K562 (cell line): ENCODE data around the gene CD19. TPM values are rescaled to one million over a fixed set of nuclear protein-coding genes. Genes with fewer than 3 reads are reported as not detected.

Experiments used
- BRF2 ChIP-seq: IDR thresholded peaks from 3 replicates; pipeline ENCODE4 v1.6.1; 2011; ENCODE audit warnings: borderline replicate concordance, mild to moderate bottlenecking; ENCODE audit not compliant: insufficient read length, insufficient read depth
- GATAD2A ChIP-seq: fragments of 450-650 bp; IDR thresholded peaks from 2 replicates; pipeline ENCODE4 v1.6.1; 2017
- RBM22 ChIP-seq: fragments of 200-400 bp; formaldehyde crosslinking; IDR thresholded peaks from 2 replicates; pipeline ENCODE4 v1.6.1; 2018; ENCODE audit warnings: low read length, low read depth; ENCODE audit not compliant: poor library complexity, severe bottlenecking
- SFPQ ChIP-seq: fragments of 200-400 bp; formaldehyde crosslinking; IDR thresholded peaks from 2 replicates; pipeline ENCODE4 v1.6.1; 2017; ENCODE audit warnings: mild to moderate bottlenecking, low read depth, low read length, moderate library complexity
- SMAD2 ChIP-seq: fragments of 150-350 bp; IDR thresholded peaks from 2 replicates; pipeline ENCODE4 v1.6.1; 2014; ENCODE audit warnings: low read depth, mild to moderate bottlenecking, low read length
- ZNF184 ChIP-seq: sonication (generic); formaldehyde crosslinking; IDR thresholded peaks from 2 replicates; pipeline ENCODE4 v1.5.0; 2020; ENCODE audit warnings: missing genetic modification reagents
- ZNF407 ChIP-seq: fragments of 450-650 bp; IDR thresholded peaks from 2 replicates; pipeline ENCODE4 v1.6.1; 2016; ENCODE audit warnings: low read depth
- ZNF41 ChIP-seq: fragments of 250-450 bp; sonication (Bioruptor Pico); conservative IDR thresholded peaks from 2 replicates; pipeline ENCODE4 v1.4.0; 2020; ENCODE audit warnings: mild to moderate bottlenecking
- polyA plus RNA-seq, 8 experiments: library from polyadenylated mRNA; depleted of rRNA in 4 of 8; stranded (reverse) in 5 of 8; unstranded in 3 of 8; fragments of >200 nt; fragmentation: Nextera tagmentation in 2 of 8; fragmentation: Illumina TruSeq in 1 of 8; extraction: Ambion mirVana in 2 of 8; extraction: Trizol in 1 of 8; gene quantifications; 2 replicates each; pipeline versions ENCODE4 v1.2.1 to v1.2.3, GENCODE V29; 2011 to 2014; ENCODE audit warnings: inconsistent platforms in 1 of 8, missing spikeins in 1 of 8
- total RNA-seq, 7 experiments: library from RNA; depleted of rRNA in 6 of 7; stranded (reverse); fragments of >200 nt in 6 of 7; fragmentation: Illumina TruSeq in 2 of 7; extraction: Trizol in 2 of 7; gene quantifications; 2 replicates each; pipeline versions ENCODE4 v1.2.1 to v1.2.3, GENCODE V29; 2011 to 2021; ENCODE audit warnings: low replicate concordance in 1 of 7
- TF ChIP-seq, protein P1 (sequence below): IDR thresholded peaks from 2 replicates; pipeline ENCODE4 v1.6.1; 2016; ENCODE audit warnings: missing genetic modification characterization, missing compliant biosample characterization
- TF ChIP-seq, protein P2 (sequence below), 2 experiments: IDR thresholded peaks; 2 replicates each; pipeline ENCODE4 v1.6.1; 2011; ENCODE audit warnings: borderline replicate concordance in 1 of 2, control low read depth in 1 of 2, low read depth in 1 of 2, low read length in 1 of 2, mild to moderate bottlenecking in 1 of 2, mixed read lengths in 1 of 2, moderate library complexity in 1 of 2; ENCODE audit not compliant: insufficient read depth in 1 of 2, insufficient read length in 1 of 2, poor library complexity in 1 of 2, severe bottlenecking in 1 of 2; ENCODE audit errors: extremely low read depth in 1 of 2

Gene CD19
- total and polyA plus RNA-seq, 9 of the 15 experiments (the other 6 are each of a cell fraction or from before 2014, with no cell fraction given): 0.27 to 3.7 (median 2.0) TPM; not detected in 1

DNA sequence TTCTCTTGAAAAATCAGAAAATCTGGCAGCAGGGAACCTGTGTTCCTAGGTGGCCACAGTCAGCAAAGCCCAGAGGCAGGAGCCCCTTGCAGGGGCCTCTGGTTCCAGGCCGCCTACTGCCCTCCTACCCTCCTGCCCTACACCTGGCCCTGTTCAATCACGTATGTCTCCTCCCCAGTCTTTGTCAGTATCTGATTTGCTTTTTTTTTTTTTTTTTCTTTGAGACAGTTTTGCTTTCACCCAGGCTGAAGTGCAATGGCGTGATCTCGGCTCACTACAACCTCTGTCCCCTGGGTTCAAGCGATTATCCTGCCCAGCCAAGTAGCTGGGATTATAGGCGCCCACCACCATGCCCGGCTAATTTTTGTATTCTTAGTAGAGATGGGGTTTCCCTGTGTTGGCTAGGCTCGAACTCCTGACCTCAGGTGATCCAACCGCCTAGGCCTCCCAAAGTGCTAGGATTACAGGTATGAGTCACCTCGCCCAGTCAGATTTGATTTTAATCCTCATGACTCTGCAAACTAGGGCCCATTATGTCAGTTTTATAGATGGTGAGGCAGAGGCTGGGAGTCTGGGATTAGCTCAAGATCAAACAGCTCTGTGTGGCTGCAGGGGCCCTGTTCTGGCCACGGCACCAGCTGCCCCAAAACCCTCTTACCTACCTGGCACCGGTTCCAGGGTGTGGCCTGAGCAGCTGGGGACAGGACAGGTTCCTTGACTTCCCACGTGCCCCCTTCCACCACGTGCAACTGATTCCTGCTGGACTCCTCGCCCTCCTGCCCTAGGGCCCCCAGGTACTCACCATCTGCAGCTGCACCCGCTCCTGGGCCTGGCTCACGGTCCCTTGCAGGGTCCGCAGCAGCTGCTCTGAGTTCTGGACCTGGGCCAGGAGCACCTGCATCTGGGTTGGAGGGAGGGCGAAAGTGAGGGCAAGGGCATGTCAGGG is 21.4 kb upstream of the CD19 start (continued):
- TF ChIP-seq ZNF407 (no peak), SFPQ (no peak), ZNF41 (no peak), GATAD2A (no peak), RBM22 (no peak), ZNF184 (CRISPR knock-in tag) (no peak), SMAD2 (no peak), BRF2 (no peak)
- TF ChIP-seq, protein P1, sequence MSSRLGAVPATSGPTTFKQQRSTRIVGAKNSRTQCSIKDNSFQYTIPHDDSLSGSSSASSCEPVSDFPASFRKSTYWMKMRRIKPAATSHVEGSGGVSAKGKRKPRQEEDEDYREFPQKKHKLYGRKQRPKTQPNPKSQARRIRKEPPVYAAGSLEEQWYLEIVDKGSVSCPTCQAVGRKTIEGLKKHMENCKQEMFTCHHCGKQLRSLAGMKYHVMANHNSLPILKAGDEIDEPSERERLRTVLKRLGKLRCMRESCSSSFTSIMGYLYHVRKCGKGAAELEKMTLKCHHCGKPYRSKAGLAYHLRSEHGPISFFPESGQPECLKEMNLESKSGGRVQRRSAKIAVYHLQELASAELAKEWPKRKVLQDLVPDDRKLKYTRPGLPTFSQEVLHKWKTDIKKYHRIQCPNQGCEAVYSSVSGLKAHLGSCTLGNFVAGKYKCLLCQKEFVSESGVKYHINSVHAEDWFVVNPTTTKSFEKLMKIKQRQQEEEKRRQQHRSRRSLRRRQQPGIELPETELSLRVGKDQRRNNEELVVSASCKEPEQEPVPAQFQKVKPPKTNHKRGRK (tag): no peak
- TF ChIP-seq, protein P2, sequence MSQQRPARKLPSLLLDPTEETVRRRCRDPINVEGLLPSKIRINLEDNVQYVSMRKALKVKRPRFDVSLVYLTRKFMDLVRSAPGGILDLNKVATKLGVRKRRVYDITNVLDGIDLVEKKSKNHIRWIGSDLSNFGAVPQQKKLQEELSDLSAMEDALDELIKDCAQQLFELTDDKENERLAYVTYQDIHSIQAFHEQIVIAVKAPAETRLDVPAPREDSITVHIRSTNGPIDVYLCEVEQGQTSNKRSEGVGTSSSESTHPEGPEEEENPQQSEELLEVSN (IDR thresholded peaks at IDR 0.05; ENCODE audit: borderline replicate concordance in 1 of 2, extremely low read depth in 1 of 2, insufficient read depth in 1 of 2, insufficient read length in 1 of 2, low read depth in 1 of 2, low read length in 1 of 2, poor library complexity in 1 of 2, severe bottlenecking in 1 of 2): no peak
